Endothelial cell of umbilical vein (primary cell): ENCODE measurements around the gene TFAP2E. TPM values are rescaled to one million over a fixed set of nuclear protein-coding genes. Genes with fewer than 3 reads are reported as not detected.

Experiments
- BruUV-seq: library from RNA; stranded (reverse); fragments of 400-500 nt; replicated peaks from 2 replicates; lab custom pipeline; 2021; lab: Mats Ljungman, UMichigan
- CTCF ChIA-PET: fragments of 300-600, 350-600 bp; sonication (Branson Sonifier 250); formaldehyde crosslinking; loops from one replicate; lab custom pipeline; 2021; ENCODE audit warnings: antibody characterized with exemption, inconsistent platforms; lab: Charles Lee
- POLR2A ChIA-PET: fragments of 300-600, 350-600 bp; sonication (Branson Sonifier 250); formaldehyde crosslinking; loops from one replicate; lab custom pipeline; 2021; ENCODE audit warnings: antibody characterized with exemption, inconsistent platforms; lab: Charles Lee
- DNase-seq: peaks from one replicate; pipeline ENCODE4 v3.0.0-alpha.2; 2011; ENCODE audit warnings: low read depth, low spot score
- FAIRE-seq: peaks from 2 replicates; lab custom pipeline; 2011; peaks lifted over from hg19 to GRCh38; lab: Jason Lieb, UNC
- H2AFZ ChIP-seq: 2 replicates; pipeline ENCODE4 v1.6.0; 2012; ENCODE audit warnings: low read depth, low read length, control low read depth, inconsistent platforms
- H3K27ac ChIP-seq: 2 replicates; pipeline ENCODE4 v1.5.1; 2011; ENCODE audit warnings: low read depth, mild to moderate bottlenecking, control low read depth, low read length, moderate library complexity; ENCODE audit not compliant: insufficient read depth
- H3K27me3 ChIP-seq, 2 experiments: 2 replicates each; pipeline versions ENCODE4 v1.6.0 to v1.6.1; 2011; ENCODE audit warnings: low read length in 2 of 2, mixed read lengths in 1 of 2; ENCODE audit not compliant: control insufficient read depth in 2 of 2, insufficient read depth in 2 of 2
- H3K36me3 ChIP-seq, 2 experiments: 2 replicates in 1 of 2; 3 replicates in 1 of 2; pipeline ENCODE4 v1.5.1; 2011; ENCODE audit warnings: low read length in 2 of 2, mild to moderate bottlenecking in 1 of 2, moderate library complexity in 1 of 2; ENCODE audit not compliant: control insufficient read depth in 2 of 2, insufficient read depth in 2 of 2; ENCODE audit errors: extremely low read depth in 1 of 2
- H3K4me1 ChIP-seq: 3 replicates; pipeline ENCODE4 v1.5.1; 2011; ENCODE audit warnings: mild to moderate bottlenecking, low read length; ENCODE audit not compliant: control insufficient read depth, insufficient read depth; ENCODE audit errors: extremely low read depth
- H3K4me2 ChIP-seq: 2 replicates; pipeline ENCODE4 v1.6.1; 2011; ENCODE audit warnings: low read length, control low read depth, mixed read lengths; ENCODE audit not compliant: insufficient read depth
- H3K4me3 ChIP-seq, 3 experiments: fragments of 200-600 bp in 1 of 3; sonication (generic), shearing (Covaris generic) in 1 of 3; replicated peaks in 1 of 3; 2 replicates each; pipeline ENCODE4 v1.5.1; 2011 to 2016; ENCODE audit warnings: control low read depth in 3 of 3, low read length in 3 of 3, mild to moderate bottlenecking in 2 of 3, inconsistent platforms in 1 of 3, low read depth in 1 of 3, moderate library complexity in 1 of 3; ENCODE audit not compliant: insufficient read depth in 1 of 3
- H3K79me2 ChIP-seq: 2 replicates; pipeline ENCODE4 v1.6.0; 2012; ENCODE audit warnings: low read length, inconsistent platforms; ENCODE audit not compliant: control insufficient read depth, insufficient read depth
- H3K9ac ChIP-seq: replicated peaks from 2 replicates; pipeline ENCODE3; 2011; ENCODE audit warnings: low read length, control low read depth; ENCODE audit not compliant: insufficient read depth; ENCODE audit errors: extremely low read depth
- H3K9me1 ChIP-seq: replicated peaks from 3 replicates; pipeline ENCODE4 v1.6.0; 2011; ENCODE audit warnings: mild to moderate bottlenecking, low read length; ENCODE audit not compliant: control insufficient read depth, insufficient read depth; ENCODE audit errors: extremely low read depth
- H3K9me3 ChIP-seq: replicated peaks from 2 replicates; pipeline ENCODE4 v1.5.1; 2012; ENCODE audit warnings: low read length, inconsistent platforms; ENCODE audit not compliant: control insufficient read depth, insufficient read depth
- H4K20me1 ChIP-seq: replicated peaks from 2 replicates; pipeline ENCODE3; 2011; ENCODE audit warnings: mild to moderate bottlenecking, low read length; ENCODE audit not compliant: control insufficient read depth, insufficient read depth; ENCODE audit errors: extremely low read depth
- CTCF ChIP-seq, 2 donors: IDR thresholded peaks; 1 replicate in 1 of 2; 2 replicates in 1 of 2; pipeline ENCODE4 v1.5.1; 2011; ENCODE audit warnings: low read length in 2 of 2, mild to moderate bottlenecking in 2 of 2, moderate library complexity in 2 of 2, control low read depth in 1 of 2, inconsistent platforms in 1 of 2, low read depth in 1 of 2; ENCODE audit not compliant: insufficient read depth in 1 of 2; ENCODE audit errors: extremely low read depth in 1 of 2
- EZH2 ChIP-seq: IDR thresholded peaks from 2 replicates; pipeline ENCODE4 v1.6.1; 2012; ENCODE audit warnings: borderline replicate concordance, low read depth, mild to moderate bottlenecking, moderate library complexity, low read length, inconsistent platforms; ENCODE audit not compliant: severe bottlenecking
- FOS ChIP-seq: IDR thresholded peaks from 2 replicates; pipeline ENCODE4 v1.6.1; 2011; ENCODE audit warnings: mild to moderate bottlenecking, low read length, moderate library complexity, borderline replicate concordance; ENCODE audit not compliant: insufficient read depth
- MAX ChIP-seq: IDR thresholded peaks from 2 replicates; pipeline ENCODE4 v1.6.1; 2011; ENCODE audit not compliant: insufficient read depth, insufficient read length
- POLR2A ChIP-seq: IDR thresholded peaks from 2 replicates; pipeline ENCODE4 v1.6.1; 2012; ENCODE audit warnings: low read depth, mild to moderate bottlenecking, control low read depth, low read length
- POLR2AphosphoS5 ChIP-seq: IDR thresholded peaks from 2 replicates; pipeline ENCODE4 v1.6.1; 2012; ENCODE audit warnings: low read depth, mild to moderate bottlenecking, control low read depth, low read length, moderate library complexity; ENCODE audit not compliant: insufficient read depth
- dilution Hi-C: fragments of 300-500 bp; cut with MboI; formaldehyde crosslinking; loops from one replicate; pipeline ENCODE4 v1.15.0; 2019; ENCODE audit warnings: low sequenced_read_pairs; ENCODE audit not compliant: extremely low pct_ligation_motif_present
- intact Hi-C: fragments of 100-400 bp; cut with micrococcal nuclease; formaldehyde crosslinking; loops from one replicate; pipeline ENCODE4 v1.10.0; 2022
- polyA plus RNA-seq, 4 experiments: library from polyadenylated mRNA; depleted of rRNA in 3 of 4; stranded (reverse) in 3 of 4; unstranded in 1 of 4; fragments of >200 nt; gene quantifications; 2 replicates each; pipeline versions ENCODE4 v1.2.1 to v1.2.3, GENCODE V29; 2011 to 2012; ENCODE audit warnings: missing spikeins in 1 of 4
- total RNA-seq: library from RNA; stranded (reverse); gene quantifications from 2 replicates; pipeline ENCODE4 v1.2.3, GENCODE V29; 2021

Gene TFAP2E
- total and polyA plus RNA-seq, 2 donors (not counting 3 experiments of a cell fraction or from before 2014, with no cell fraction given) = 0.06 TPM; not detected in 1

DNA sequence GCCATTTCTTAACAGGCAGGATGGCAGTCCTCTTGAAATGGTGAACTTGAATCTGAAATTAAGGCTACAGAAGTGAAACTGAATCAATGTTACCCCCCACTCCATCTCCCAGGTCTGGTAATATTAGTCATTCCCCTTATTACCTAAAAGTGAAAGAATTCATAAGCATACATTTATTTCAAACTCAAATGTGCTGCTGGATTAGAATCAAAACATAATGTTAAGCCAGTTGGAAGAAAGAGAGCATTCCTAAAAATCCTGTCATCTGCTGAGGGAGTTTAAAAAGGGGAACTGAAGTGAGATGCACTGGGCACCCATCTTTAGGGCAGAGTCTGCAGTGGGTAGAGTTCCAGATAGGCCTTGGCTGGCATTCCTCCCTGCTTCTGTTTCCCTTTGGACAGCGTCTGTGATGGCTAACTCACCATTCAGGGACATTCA is 33.3 kb upstream of the TFAP2E start:
- DNase-seq = no peak
- no peak for TF ChIP-seq MAX
- no peak for TF ChIP-seq CTCF (IDR thresholded peaks at IDR 0.05; ENCODE audit: extremely low read depth in 1 of 2, insufficient read depth in 1 of 2, low read depth in 1 of 2, low read length in 2 of 2)
- no peak for TF ChIP-seq POLR2AphosphoS5
- no peak for TF ChIP-seq FOS
- TF ChIP-seq POLR2A = no peak
- TF ChIP-seq EZH2 = no peak
- Histone ChIP-seq H3K4me2 (no peak overlapping the region), H3K36me3 (no peaks in the 10 kb centered on the region), H4K20me1 (no peaks in the 10 kb centered on the region), H3K27me3 (no peaks in the 10 kb centered on the region), H3K27ac (no peak overlapping the region), H3K4me3 (no peak overlapping the region), H2AFZ (no peak overlapping the region), H3K79me2 (no peaks in the 10 kb centered on the region), H3K9me3 (no peaks in the 10 kb centered on the region), H3K9me1 (no peaks in the 10 kb centered on the region), H3K4me1 (no peaks in the 10 kb centered on the region), H3K9ac (no peak overlapping the region)
- dilution Hi-C loops (no loop called here), intact Hi-C loops (no loop called here)
- BruUV-seq = no TSS peak
- ChIA-PET POLR2A (no interaction called here), CTCF (interaction anchor here (1.0 to 1.2 kb wide), 2 partner anchors 25 to 89 kb away, joined by 3 to 6 read pairs; no protein-coding TSS in a partner anchor)
- no peak for FAIRE-seq
